Heart right ventricle (tissue), 16 donors: Measurements from ENCODE around the gene MCF2. TPM values are rescaled to one million over a fixed set of nuclear protein-coding genes. Genes with fewer than 3 reads are reported as not detected.

ENCODE experiments used
- ATAC-seq, 8 donors: fragments of 200-7000 bp; cut with Tn5 transposase; one replicate each; pipeline ENCODE4 v1.9.1; 2020; ENCODE audit warnings: mild to moderate bottlenecking in 8 of 8, moderate library complexity in 8 of 8, moderate number of reproducible peaks in 1 of 8
- DNase-seq, 2 donors: peaks; one replicate each; pipeline ENCODE4 v3.0.0-alpha.2; 2020
- H3K27ac ChIP-seq, 10 donors: fragments of 200-600 bp; sonication (generic) in 2 of 10; one replicate each; pipeline versions ENCODE4 v1.5.0 to v1.8.0; 2020 to 2022; ENCODE audit warnings: mild to moderate bottlenecking in 3 of 10
- H3K27me3 ChIP-seq, 7 donors: fragments of 200-600 bp; one replicate each; pipeline ENCODE4 v1.8.0; 2021 to 2022; ENCODE audit warnings: mild to moderate bottlenecking in 2 of 7
- H3K36me3 ChIP-seq, 9 donors: fragments of 200-600 bp; sonication (generic) in 1 of 9; one replicate each; pipeline versions ENCODE4 v1.5.0 to v1.8.0; 2020 to 2022; ENCODE audit warnings: mild to moderate bottlenecking in 2 of 9
- H3K4me1 ChIP-seq, 9 donors: fragments of 200-600 bp; sonication (generic) in 1 of 9; one replicate each; pipeline versions ENCODE4 v1.5.0 to v1.8.0; 2020 to 2022; ENCODE audit warnings: mild to moderate bottlenecking in 4 of 9
- H3K4me3 ChIP-seq, 10 donors: fragments of 200-600 bp; sonication (generic) in 2 of 10; one replicate each; pipeline versions ENCODE4 v1.5.0 to v1.8.0; 2020 to 2022; ENCODE audit warnings: mild to moderate bottlenecking in 7 of 10, moderate library complexity in 2 of 10
- H3K9me3 ChIP-seq, 11 donors: fragments of 200-600 bp in 10 of 11; sonication (generic) in 2 of 11; one replicate each; pipeline versions ENCODE4 v1.5.0 to v1.8.0; 2013 to 2022; ENCODE audit warnings: mild to moderate bottlenecking in 2 of 11, control low read depth in 1 of 11, moderate library complexity in 1 of 11
- WGBS, 2 donors: extraction: QIAGEN DNeasy Blood & Tissue Kit; methylation state at CpG; one replicate each; pipeline ENCODE4 v1.1.7; 2013; ENCODE audit warnings: inconsistent platforms in 1 of 2; 5-methylcytosine and 5-hydroxymethylcytosine counted together
- intact Hi-C, 10 donors: fragments of 100-400 bp; cut with DNase I; formaldehyde crosslinking; loops; one replicate each; pipeline versions ENCODE4 v1.11.1 to v1.14.2; 2022
- long read RNA-seq, 3 donors: library from polyadenylated mRNA; unstranded; transcript quantifications; one replicate each; pipeline ENCODE4 v2.0.0, GENCODE V29; 2020 to 2021
- polyA plus RNA-seq, 2 donors: library from polyadenylated mRNA; stranded (reverse); fragments of 200-250 nt; gene quantifications; one replicate each; pipeline ENCODE4 v1.2.3, GENCODE V29; 2013
- total RNA-seq, 10 donors: library from RNA; stranded (reverse); fragmentation: NEBNext Ultra II Directional in 3 of 10; extraction: Animal tissue kit (Norgen Biotek cat#: 25700) in 3 of 10; gene quantifications; one replicate each; pipeline versions ENCODE4 v1.2.1 to v1.2.4, GENCODE V29; 2021 to 2023
- TF ChIP-seq, protein P1 (sequence below), 9 donors: fragments of 200-600 bp; sonication (generic) in 2 of 9; IDR thresholded peaks; one replicate each; pipeline versions ENCODE4 v1.5.0 to v1.8.0; 2021 to 2022; ENCODE audit warnings: antibody characterized with exemption in 9 of 9, mild to moderate bottlenecking in 5 of 9, moderate library complexity in 1 of 9
- donor health status: Arrhythmogenic right ventricular cardiomyopathy.
- donor health status: ischemic (EF 13 %, LVEDD 7.1; RV severe dilation, severe dysfunction).
- donor health status: healthy with polysubstance abuse.
- donor health status: DM: no; HTN: yes; CAD: no.
- donor health status: DM: no; HTN: no; CAD: no.
- donor health status: ischemic (EF 25% LVEDD 6.9; RV normal size, moderate dysfunction).
- donor health status: ischemic (EF 25% LVEDD 5.7; RV mildly dilated, moderate dysfunction).
- donor health status: healthy.
- donor health status: DM: yes; HTN: yes; CAD: no.
- donor health status: Ischemic cardiomyopathy.
- donor health status: ischemic (EF 35%, LVEDD 5.7; RV mildly dilated, moderate dysfunction).
- donor health status: nonischemic (EF 11% LVEDD 7.7; RV severe dilation, severe dysfunction).
- donor health status: DM: yes; HTN: yes; CAD: no.
- donor health status: PGD.
- donor health status: ischemic (EF 29% LVEDD 5.4; RV normal size, mild dysfunction).
- donor health status: nonischemic (EF 23%, LVEDD 6.1; RV moderate dilation, normal function).

The MCF2 gene
- 1 to 10 TPM in 2 of 10 donors, under 1 TPM in 8; 0.06 to 1.9 (median 0.51) TPM for total RNA-seq
- polyA plus RNA-seq = 1 to 10 TPM in 1 of 2 donors, under 1 TPM in 1; 0.03 to 4.5 TPM
- long read RNA-seq, donor 1 = 0 reads
- long read RNA-seq, donor 2, partial matches to known transcripts = 2 of 2 reads
- long read RNA-seq, donor 2, other reads (novel, unspliced or antisense) = 0 of 2 reads
- long read RNA-seq, donor 3 = 0 reads

GRCh38 chrX:139708067-139708466, at the start of gene MCF2:
Gene MCF2, minus strand, starts transcription at chrX:139708167. Its CDS starts 56,423 bp downstream, at chrX:139651744.
- H3K27ac ChIP-seq = no peak within 1 kb of the TSS
- TF ChIP-seq, protein P1, sequence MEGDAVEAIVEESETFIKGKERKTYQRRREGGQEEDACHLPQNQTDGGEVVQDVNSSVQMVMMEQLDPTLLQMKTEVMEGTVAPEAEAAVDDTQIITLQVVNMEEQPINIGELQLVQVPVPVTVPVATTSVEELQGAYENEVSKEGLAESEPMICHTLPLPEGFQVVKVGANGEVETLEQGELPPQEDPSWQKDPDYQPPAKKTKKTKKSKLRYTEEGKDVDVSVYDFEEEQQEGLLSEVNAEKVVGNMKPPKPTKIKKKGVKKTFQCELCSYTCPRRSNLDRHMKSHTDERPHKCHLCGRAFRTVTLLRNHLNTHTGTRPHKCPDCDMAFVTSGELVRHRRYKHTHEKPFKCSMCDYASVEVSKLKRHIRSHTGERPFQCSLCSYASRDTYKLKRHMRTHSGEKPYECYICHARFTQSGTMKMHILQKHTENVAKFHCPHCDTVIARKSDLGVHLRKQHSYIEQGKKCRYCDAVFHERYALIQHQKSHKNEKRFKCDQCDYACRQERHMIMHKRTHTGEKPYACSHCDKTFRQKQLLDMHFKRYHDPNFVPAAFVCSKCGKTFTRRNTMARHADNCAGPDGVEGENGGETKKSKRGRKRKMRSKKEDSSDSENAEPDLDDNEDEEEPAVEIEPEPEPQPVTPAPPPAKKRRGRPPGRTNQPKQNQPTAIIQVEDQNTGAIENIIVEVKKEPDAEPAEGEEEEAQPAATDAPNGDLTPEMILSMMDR (IDR thresholded peaks at IDR 0.05) = no peak

DNA sequence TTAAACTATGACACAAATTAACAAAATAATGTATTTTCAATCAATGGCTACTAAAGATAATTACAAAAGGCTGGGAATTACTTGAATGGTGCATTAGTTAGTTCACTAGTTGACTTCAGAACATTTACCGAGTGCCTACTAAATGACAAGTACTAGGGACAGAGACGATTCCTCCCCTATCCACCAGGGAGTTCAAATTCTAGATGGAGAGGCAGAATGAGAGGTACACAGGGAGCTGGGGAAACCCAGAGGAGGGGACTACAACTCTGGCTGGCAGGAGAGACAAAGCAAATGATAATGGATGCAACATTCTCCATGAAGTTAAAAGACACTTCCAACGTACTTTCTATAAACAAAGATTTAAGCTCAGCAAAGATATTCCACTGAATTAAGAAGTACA, 43.1 kb upstream of the MCF2 start:
- Histone ChIP-seq H3K36me3 (peaks cover 0 to 12% (median 0%) of the 10 kb centered on the region in 9 donors), H3K27ac (no peak overlapping the region), H3K4me3 (no peak overlapping the region), H3K9me3 (peaks cover 0 to 23% (median 10%) of the 10 kb centered on the region in 11 donors), H3K27me3 (no peaks in the 10 kb centered on the region), H3K4me1 (no peaks in the 10 kb centered on the region)
- intact Hi-C loops = no loop called here
- ATAC-seq (no peak), DNase-seq (no peak)
- TF ChIP-seq, protein P1 (IDR thresholded peaks at IDR 0.05) = no peak
- 87 to 89% methylated on average over 3 of the region's 3 CpGs for WGBS, 2 donors

More at GRCh38 chrX:139708067-139708466, at the start of gene MCF2:
- Histone ChIP-seq H3K36me3 (no peaks in the 10 kb centered on the region), H3K4me3 (no peak within 1 kb of the TSS), H3K27me3 (peaks cover 0 to 9% (median 0%) of the 10 kb centered on the region in 7 donors), H3K9me3 (no peaks in the 10 kb centered on the region), H3K4me1 (no peaks in the 10 kb centered on the region)
- DNase-seq (no peak), ATAC-seq (no peak)
- WGBS, 2 donors = 71 to 72% methylated on average over 4 of the region's 4 CpGs
- intact Hi-C loops = no loop called here

DNA sequence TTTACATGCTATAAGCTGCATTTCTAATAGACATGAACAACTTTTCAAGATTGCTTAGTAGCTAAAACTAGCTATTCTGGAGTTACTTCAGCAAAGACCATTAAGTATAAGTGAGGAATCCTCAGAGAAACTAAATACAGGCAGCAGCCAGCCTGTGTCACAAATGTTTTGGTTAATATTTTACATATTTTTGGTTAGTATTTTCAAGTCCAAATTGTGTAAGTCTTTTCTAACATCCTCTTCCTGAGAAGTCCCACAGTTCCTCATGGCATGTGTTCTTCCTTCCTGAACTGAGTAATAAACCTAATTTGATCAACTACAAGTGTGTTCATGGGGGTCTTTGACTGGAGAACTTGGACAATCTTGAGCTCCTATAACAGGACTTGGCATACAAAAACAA, 42.4 kb upstream of the MCF2 start:
- H3K27me3 ChIP-seq = no peaks in the 10 kb centered on the region
- intact Hi-C loops = no loop called here
- peaks cover 0 to 12% (median 0%) of the 10 kb centered on the region in 9 donors for H3K36me3 ChIP-seq
- H3K27ac ChIP-seq = no peak overlapping the region
- no peak for DNase-seq
- no peak for ATAC-seq
- no peak overlapping the region for H3K4me3 ChIP-seq
- H3K9me3 ChIP-seq = peaks cover 0 to 21% (median 10%) of the 10 kb centered on the region in 11 donors
- H3K4me1 ChIP-seq = no peaks in the 10 kb centered on the region
- TF ChIP-seq, protein P1 (IDR thresholded peaks at IDR 0.05) = no peak

- Histone ChIP-seq H3K4me3 (no peak overlapping the region), H3K27ac (no peak overlapping the region), H3K36me3 (peaks cover 0 to 42% (median 0%) of the 10 kb centered on the region in 9 donors), H3K9me3 (no peaks in the 10 kb centered on the region), H3K4me1 (no peaks in the 10 kb centered on the region), H3K27me3 (peaks cover 0 to 11% (median 0%) of the 10 kb centered on the region in 7 donors)
- intact Hi-C loops = no loop called here
- TF ChIP-seq, protein P1 (IDR thresholded peaks at IDR 0.05) = no peak
- DNase-seq (no peak), ATAC-seq (no peak)
- WGBS, 2 donors = 85 to 92% methylated on average over 2 of the region's 2 CpGs
Measured at GRCh38 chrX:139739138-139739537, 31.2 kb upstream of the MCF2 start.
